Measurements from ENCODE around the gene GET4.
A peak's percentile ranks its signal among the peaks of the same experiment; 100 is the strongest.

Gene GET4

GRCh38 chr7:909358-910329 lies 33.3 kb downstream of the GET4 start (continued):
- TF ChIP-seq OSR2 (tag by site-specific recombination; IDR thresholded peaks at IDR 0.05), result no peak
- TF ChIP-seq, protein P1, sequence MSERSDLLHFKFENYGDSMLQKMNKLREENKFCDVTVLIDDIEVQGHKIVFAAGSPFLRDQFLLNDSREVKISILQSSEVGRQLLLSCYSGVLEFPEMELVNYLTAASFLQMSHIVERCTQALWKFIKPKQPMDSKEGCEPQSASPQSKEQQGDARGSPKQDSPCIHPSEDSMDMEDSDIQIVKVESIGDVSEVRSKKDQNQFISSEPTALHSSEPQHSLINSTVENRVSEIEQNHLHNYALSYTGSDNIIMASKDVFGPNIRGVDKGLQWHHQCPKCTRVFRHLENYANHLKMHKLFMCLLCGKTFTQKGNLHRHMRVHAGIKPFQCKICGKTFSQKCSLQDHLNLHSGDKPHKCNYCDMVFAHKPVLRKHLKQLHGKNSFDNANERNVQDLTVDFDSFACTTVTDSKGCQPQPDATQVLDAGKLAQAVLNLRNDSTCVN (tag by site-specific recombination; optimal IDR thresholded peaks at IDR 0.05), result peak; percentile 2
- no peak for TF ChIP-seq REST (tag by site-specific recombination; IDR thresholded peaks at IDR 0.05)
- TF ChIP-seq ZFHX2 (tag by site-specific recombination; conservative IDR thresholded peaks at IDR 0.05), result peak; percentile 10; the same call in 1 of the 2 replicates

DNA sequence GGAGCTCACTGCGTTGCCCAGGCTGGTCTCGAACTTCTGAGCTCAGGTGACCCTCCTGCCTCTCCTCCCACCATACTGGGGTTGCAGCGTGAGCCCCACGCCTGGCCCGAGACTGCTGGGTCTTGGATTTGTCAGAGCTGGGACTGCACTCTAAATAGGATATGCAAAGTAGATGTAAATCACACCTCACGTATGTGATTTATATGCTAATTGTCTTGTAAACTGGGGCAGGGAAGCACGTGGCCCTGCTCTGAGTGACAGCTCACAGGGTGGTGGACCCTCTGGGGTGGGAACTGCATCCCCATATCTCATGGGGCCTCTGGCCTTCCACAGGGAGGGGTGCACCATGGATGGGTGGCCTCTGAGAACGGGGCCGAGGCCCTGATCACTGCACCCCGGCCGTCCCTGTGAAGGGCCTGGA lies 34.1 kb downstream of the GET4 start:
- no peak overlapping the region for H3K4me3 ChIP-seq (ENCODE audit: low read depth, low read length)
- ChIA-PET CTCF (interaction anchor here (1.0 to 1.8 kb wide), 5 partner anchors 72 to 273 kb away, joined by 3 to 4 read pairs (median 3); partner anchors contain the start of gene CYP2W1), POLR2A (no interaction called here)
- H3K4me1 ChIP-seq (ENCODE audit: control insufficient read depth, insufficient read depth, low read length), result no peaks in the 10 kb centered on the region; the same call in 1 of the 2 replicates
- H3K27ac ChIP-seq (ENCODE audit: extremely low read depth, low read depth, low read length), result no peak overlapping the region
- TF ChIP-seq ZNF529 (tag by site-specific recombination; IDR thresholded peaks at IDR 0.05; ENCODE audit: insufficient replicate concordance) (no peak), YY1 (tag by site-specific recombination; IDR thresholded peaks at IDR 0.05) (no peak), ZSCAN4 (tag by site-specific recombination; IDR thresholded peaks at IDR 0.05) (no peak), YY2 (tag by site-specific recombination; IDR thresholded peaks at IDR 0.05) (no peak)
- H3K9me3 ChIP-seq (ENCODE audit: control insufficient read depth, insufficient read depth, low read depth, low read length), result no peaks in the 10 kb centered on the region
- H3K36me3 ChIP-seq (ENCODE audit: control insufficient read depth in 2 of 2, insufficient read depth in 1 of 2, low read length in 2 of 2), result no peaks in the 10 kb centered on the region

DNA sequence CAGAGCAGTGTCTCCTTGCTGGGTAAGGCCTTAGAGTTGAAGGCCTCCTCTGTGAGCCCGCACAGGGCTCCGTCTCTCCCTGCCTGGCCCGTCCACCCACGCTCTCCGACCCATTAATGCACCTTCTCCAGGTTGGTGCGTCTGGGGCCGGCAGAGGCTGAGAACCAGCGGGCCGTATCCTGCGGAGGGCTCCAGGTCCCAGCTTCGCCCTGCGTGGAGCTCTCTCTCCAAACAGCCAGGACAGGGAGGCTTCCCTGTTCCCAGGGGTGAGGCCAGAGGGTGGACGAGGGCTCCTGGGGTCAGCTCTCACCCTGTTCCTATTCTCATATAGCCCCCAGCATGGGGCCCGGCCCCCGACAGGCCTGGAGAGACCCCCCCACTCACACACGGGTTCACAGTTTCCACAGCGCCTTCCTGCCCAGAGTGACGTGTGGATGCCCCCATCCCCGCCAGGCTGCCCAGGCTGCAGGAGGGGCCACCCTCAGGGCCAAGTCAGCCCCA lies 34.6 kb downstream of the GET4 start:
- CTCF ChIA-PET, result interaction anchor here (1.0 to 1.8 kb wide), 5 partner anchors 71 to 272 kb away, joined by 3 to 4 read pairs (median 3); partner anchors contain the start of gene CYP2W1
- Histone ChIP-seq H3K4me3 (ENCODE audit: low read depth, low read length) (no peak overlapping the region), H3K27ac (ENCODE audit: extremely low read depth, low read depth, low read length) (no peak overlapping the region), H3K4me1 (ENCODE audit: control insufficient read depth, insufficient read depth, low read length) (no peaks in the 10 kb centered on the region; the same call in 1 of the 2 replicates), H3K9me3 (ENCODE audit: control insufficient read depth, insufficient read depth, low read depth, low read length) (no peaks in the 10 kb centered on the region), H3K36me3 (ENCODE audit: control insufficient read depth in 2 of 2, insufficient read depth in 1 of 2, low read length in 2 of 2) (no peaks in the 10 kb centered on the region)
- peak; percentile 74; the same call in 1 of the 2 replicates for TF ChIP-seq ZNF600 (tag by site-specific recombination; IDR thresholded peaks at IDR 0.05)
- no peak for TF ChIP-seq MEIS1 (CRISPR knock-in tag; IDR thresholded peaks at IDR 0.05; ENCODE audit: borderline replicate concordance)
- POLR2A ChIA-PET, result no interaction called here
